OCI-LY1 (cell line): ENCODE measurements around the gene ANKRD13B.

Source experiments
- CTCF ChIP-seq: fragments of 200-600 bp; sonication (generic), shearing (Covaris generic); IDR thresholded peaks from 2 replicates; pipeline ENCODE4 v1.5.1; 2017; ENCODE audit warnings: mild to moderate bottlenecking, antibody characterized with exemption, low read length, moderate library complexity, mixed read lengths
- EZH2 ChIP-seq: fragments of 200-600 bp; sonication (generic), shearing (Covaris generic); IDR thresholded peaks from 2 replicates; pipeline ENCODE4 v1.8.0; 2017; ENCODE audit warnings: borderline replicate concordance, mixed run types, mild to moderate bottlenecking, antibody characterized with exemption, low read length, moderate library complexity, mixed read lengths

- TF ChIP-seq CTCF (no peak), EZH2 (no peak)
Measured at GRCh38 chr17:29574732-29575510, 18.0 kb upstream of the ANKRD13B start.
